Activated CD4-positive, alpha-beta T cell treated with anti-CD3 and anti-CD28 coated beads, Interleukin-2, Interleukin-4, amounts not matched to agents 100 ng/mL and 50 ng/mL, durations not matched to agents 16 hours and 8 hours (primary cell): ENCODE measurements around the gene CELF2.

Experiments
- DNase-seq: peaks from one replicate; pipeline ENCODE4 v3.0.0-alpha.2; 2020; ENCODE audit warnings: low spot score

CELF2 gene

DNA sequence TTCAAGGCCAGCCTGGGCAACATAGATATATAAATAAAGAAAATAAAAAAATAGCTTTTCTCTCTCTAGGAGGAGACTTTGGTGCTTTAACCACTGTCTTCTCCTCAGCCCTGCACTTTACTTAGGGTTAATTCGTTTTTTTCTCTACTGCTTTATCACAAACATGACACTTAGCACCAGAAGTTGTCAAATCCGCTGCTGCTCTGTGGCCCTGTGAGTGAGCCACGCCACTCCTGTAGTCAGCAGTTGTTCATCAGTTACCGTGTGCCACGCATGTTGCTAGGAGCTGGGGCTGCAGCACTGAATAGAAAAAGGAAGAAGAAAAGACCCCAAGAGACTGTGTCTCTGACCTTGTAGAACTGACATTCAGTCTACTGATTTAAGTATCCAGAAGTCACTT, 232.6 kb downstream of the CELF2 start:
- DNase-seq = no peak

- DNase-seq = no peak
Observed at GRCh38 chr10:11252887-11253286, 235.2 kb downstream of the CELF2 start.

DNA sequence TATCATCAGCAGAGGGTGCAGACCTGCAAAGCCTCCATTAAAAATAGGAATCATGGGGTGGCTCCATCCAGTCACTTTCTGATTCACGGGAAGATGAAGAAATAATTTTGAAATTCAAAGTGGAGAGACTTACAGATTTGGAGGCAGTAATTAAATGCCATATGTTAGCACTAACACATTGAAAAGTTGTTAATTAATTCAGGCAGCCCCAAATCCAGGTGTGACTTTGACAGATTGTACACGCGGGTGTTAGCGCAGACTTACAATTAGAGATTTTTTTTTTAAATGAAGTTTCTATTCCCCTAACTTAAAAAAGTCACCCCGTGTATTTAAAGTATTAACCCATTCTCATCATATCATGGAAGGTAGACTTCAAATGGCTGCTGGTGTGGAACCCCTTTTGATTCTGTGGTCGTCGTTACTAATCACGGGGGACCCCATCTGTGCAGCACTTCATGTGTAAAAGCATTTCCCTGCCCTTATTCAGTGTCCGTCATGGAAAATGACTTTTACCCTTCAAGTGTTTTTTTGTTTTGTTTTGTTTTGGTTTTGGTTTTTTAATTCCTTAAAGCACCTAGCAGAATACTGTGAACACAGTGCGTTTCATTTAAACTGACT, 235.8 kb downstream of the CELF2 start:
- DNase-seq = no peak

DNA sequence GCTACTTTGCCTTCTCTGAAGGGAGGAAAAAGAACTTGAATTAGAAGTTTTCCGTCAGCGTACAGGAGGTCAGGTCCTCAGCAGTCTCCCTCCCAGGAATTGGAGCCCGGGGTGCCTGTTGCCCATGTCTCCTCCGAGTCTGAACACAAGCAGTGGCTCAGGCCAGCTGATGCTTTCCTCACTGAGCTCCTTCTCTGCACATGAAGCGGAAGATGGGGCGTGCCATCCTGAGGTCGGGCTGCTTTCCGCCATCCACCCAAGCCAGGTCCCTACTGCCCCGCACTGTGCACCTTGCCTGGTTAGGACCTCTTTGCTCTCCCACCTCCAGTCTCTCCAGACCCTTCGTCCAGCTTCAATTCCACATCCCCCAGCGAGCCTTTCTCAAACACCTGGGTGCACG, 237.5 kb downstream of the CELF2 start:
- DNase-seq = no peak

DNA sequence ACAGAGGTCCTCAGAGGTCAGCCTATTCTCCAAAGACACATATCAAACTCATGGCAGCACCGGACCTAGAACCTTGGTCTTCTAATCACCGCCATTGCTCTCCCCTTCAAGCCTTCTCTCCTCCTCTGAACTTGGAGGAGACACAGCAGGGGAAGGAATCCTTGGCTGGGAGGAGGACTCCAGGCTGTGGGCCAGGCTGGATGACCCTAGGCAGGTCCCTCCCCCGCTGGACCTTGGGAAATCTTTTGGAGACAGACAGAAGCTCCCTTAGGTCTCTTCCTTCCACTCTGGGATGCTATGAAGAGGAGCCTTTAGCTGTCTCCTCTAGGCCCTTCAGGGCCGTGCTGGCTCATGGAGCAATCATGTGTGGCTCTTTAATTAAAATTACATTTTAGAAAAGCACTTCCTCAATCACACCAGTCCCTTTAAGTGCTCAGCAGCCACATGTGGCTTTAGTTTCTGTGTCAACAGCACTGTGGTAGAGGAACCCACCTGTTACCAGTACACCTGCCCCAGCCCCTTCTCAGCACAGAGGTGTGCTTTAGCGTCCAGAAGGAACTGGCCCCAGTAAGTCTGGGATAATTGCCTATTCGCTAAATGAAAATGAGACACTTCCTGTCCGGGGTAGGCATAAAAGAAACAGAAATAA, 238.2 kb downstream of the CELF2 start:
- no peak for DNase-seq

GRCh38 chr10:11256896-11257295, 239.2 kb downstream of the CELF2 start:
- no peak for DNase-seq

DNA sequence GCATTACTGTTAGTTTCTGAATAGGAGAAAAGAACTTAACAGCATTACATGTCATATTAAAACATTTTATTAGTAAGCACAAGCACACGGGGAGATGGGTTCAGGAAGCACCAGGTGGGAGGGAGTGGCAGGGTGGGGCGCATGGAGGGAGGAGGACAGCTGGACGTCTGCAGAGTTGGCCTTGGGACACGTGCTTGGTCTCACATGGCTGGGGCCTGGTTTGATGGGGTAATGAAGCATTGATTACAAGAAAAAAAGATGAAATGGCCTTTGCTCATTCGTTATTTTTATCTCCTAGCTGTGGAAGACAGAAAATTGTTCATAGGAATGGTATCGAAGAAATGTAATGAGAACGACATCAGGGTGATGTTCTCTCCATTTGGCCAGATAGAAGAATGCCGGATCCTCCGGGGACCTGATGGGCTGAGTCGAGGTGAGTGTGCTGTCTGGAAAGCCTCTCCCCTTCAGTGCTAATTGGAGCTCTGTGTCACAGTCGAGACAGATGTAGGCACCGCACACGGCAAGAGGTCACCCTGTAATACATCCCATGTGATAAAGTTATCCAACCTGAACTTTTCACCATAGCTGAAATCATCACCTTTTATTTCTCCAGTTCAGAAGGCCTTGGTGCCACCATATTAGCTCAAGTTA, 239.9 kb downstream of the CELF2 start:
- no peak for DNase-seq

DNA sequence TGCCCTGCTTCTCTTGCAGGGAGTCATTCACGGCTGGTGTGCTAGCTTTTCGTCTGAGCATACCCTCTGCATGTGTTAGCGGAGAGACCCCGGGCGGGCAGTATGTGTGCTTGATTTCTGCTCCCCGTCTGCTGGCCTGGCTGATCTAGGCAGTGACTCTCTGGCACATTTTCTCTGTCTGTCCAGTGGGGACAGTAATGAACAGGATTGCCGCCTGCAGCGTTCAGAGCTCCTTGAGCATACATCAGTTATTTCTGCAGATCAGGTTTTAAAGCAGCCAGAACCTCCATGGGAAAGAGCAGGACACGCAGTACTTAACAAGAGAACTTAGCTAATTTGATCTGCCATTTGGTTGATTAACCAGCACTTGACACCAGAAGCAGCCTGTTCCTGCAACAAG, 242.5 kb downstream of the CELF2 start:
- DNase-seq = no peak

DNA sequence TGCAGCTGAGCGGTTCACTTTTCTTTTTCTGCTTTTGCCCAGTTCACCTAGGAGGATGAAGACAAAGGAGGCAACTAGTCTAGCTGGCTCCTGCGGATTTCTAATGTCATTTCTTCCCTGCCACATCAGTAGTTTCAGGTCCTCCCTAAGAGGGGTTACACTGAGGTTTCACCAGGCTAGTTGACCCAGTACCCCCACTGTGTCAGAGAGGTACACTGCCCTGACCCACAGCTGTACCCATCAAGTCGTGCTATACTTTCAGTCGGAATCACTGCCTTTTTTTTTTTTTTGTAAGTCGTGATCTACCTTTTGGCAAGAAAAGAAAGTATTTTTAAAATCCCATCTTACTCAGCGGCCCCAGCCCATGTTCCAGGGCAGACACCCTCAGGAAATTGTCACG, 243.5 kb downstream of the CELF2 start:
- no peak for DNase-seq

- DNase-seq = no peak
Observed at GRCh38 chr10:11261687-11262493, 244.2 kb downstream of the CELF2 start.

DNA sequence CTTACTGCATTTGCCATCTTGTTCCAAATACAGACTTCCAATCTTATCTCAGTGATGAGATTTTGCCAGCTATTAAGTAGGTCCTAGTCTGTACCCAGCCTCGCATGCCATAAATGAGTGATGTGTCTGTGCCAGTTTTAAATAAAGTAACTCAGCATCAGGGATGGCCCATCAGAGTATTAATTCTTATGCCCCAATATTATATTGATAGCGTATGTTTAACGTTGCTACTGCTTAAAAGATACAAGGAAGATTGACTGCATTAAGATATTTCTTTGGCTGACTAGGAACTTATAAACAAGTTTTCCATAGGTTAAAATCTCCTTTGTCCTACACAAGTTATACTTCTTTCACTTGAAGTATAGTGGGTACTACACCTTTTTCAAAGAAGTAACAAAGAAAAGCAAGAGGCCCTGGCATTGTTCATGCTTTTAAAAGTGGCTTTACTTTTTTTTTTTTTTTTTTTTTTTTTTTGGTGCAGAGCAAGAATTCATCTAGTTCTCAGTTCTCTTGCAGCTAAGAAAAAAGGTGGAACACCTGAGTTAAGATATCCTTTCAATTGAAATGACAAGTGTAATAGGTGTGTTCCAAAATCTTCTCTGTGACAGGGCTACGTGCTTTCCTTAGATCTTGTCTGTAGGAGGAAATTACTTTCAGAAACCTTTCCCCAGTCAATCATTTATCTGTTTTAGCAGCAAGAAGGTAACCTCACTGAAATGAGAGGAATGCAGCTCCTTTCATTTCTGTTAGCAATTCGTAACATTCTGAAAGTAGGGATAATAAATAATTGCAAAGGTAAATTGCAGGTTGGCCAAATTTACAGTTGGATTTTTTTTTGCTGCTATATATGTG, 245.0 kb downstream of the CELF2 start:
- no peak for DNase-seq

- DNase-seq = no peak
Observed at GRCh38 chr10:11263767-11264166, 246.1 kb downstream of the CELF2 start.

DNA sequence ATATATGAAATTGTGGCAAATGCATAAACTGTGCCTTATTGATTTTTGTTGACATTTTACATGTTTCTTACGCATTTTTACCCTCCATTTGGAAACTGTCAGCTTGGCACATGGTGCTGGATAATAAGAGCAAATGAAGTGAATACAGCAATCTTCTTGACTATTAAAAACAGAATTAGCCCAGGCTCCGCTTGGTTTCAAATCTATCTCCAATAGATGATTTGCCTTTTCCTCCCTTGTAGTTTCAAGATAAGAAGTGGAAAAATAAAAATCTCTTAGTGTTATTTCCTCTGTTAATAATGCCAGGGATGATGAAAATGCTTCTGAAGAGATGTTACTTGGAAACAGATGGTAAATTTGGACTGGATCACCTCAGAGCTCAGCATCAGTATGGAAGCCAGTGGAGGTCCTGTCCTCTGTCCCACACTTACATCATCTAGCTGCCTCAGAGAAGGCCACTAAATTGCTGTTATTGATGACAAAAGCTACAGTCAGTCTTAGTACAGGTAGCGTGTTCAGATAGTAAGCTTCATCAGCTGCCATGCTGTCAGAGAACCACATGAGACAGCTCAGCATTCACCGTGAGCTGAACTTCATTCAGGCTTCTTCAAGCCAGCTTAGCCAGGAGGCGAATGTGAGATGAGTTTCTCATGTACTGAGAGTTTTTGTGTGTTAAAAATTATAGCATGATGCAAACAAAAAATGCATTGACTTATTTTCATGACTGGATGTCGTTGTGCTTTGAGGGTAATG, 246.8 kb downstream of the CELF2 start:
- DNase-seq = no peak

DNA sequence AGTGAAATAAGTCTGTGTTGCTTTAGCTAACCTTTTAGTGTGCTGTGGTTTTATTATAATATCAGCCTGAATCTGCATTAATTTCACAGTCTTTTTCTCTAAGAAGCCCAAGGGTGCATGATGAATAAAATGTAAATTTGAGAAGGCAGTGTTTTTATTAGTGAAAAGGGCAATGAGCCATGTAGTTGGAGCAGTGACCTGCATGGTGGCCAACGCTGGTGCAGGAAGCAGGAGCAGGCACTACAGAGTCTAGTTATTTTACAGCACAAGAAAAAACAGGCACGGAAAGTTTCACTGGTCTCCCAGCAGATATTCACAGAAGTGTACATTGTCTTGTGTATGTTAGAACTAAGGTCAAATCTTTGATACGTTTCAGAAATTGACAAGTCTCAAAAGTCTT, 247.8 kb downstream of the CELF2 start:
- no peak for DNase-seq

GRCh38 chr10:11266426-11266825, 248.8 kb downstream of the CELF2 start:
- DNase-seq = no peak

DNA sequence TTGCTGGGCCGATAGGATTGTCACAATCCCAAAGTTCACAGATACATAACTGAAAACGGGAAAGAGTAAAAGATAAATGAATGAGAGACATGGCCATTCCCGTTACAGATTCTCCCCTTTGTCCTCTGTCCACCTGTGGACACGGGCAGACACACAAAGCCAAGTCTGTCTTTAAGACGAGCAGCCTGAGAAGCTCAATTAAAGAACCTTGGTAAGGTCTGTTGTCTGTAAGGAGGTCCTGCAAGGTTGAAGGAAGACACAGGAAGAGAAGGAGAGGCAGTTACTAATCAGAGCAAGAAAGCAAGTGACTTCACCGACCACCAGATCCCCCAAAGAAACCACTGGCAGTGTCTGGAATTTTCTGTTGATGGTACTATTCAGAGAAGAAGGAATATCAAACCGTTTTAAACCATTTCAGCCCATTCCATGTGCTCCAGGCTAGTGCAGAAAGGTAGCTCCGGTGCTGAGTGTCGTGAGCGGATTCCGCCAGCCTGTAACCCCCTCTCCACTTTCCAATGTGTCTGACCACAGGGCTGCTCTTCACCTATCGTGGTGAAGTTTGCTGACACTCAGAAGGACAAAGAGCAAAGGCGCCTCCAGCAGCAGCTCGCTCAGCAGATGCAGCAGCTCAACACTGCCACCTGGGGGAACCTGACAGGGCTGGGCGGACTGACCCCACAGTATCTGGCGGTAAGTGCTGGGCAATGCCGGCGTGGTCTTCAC, 252.6 kb downstream of the CELF2 start:
- DNase-seq = peak; percentile 74

DNA sequence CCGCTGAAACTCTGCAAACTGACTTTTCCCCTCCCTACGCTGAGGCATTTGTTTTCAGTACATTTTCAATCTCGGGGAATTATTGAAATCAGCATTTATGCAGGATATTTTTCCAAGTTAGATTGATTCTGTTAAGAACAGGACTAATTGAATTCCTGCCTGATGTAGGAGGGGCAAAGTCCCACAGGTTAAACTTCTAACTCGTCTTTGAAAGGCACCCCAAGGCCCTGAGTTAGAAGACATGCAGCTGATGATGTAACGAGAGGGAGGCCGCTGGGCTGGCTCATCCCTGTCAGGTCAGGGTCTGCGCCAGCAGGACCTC, 253.1 kb downstream of the CELF2 start:
- DNase-seq = no peak

GRCh38 chr10:11272915-11273389, 255.3 kb downstream of the CELF2 start:
- peak; percentile 60 for DNase-seq

GRCh38 chr10:11274452-11274851, 256.8 kb downstream of the CELF2 start:
- DNase-seq = no peak

DNA sequence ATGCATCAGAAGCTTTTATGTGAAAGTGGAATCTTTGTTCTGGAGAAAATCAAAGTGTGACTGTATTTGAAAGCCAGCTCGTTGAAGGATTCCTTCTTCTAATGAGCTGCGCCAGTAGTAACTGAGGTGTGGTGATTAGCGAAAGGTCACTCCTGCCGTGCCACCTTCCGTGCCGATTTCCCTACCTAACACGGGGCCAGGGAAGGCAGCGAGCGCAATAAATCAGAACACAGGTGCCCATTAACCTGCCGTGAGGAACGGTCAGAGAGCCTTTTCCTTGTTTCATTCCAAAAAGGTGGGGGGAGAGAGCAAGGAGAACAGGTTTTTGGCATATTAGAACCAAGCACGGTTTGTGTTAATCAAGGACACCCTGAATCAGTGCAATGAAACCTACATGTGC, 258.0 kb downstream of the CELF2 start:
- DNase-seq = no peak
